ENCODE measurements around the gene HECTD4.
A peak's percentile ranks its signal among the peaks of the same experiment; 100 is the strongest.

HECTD4 gene, protein sequence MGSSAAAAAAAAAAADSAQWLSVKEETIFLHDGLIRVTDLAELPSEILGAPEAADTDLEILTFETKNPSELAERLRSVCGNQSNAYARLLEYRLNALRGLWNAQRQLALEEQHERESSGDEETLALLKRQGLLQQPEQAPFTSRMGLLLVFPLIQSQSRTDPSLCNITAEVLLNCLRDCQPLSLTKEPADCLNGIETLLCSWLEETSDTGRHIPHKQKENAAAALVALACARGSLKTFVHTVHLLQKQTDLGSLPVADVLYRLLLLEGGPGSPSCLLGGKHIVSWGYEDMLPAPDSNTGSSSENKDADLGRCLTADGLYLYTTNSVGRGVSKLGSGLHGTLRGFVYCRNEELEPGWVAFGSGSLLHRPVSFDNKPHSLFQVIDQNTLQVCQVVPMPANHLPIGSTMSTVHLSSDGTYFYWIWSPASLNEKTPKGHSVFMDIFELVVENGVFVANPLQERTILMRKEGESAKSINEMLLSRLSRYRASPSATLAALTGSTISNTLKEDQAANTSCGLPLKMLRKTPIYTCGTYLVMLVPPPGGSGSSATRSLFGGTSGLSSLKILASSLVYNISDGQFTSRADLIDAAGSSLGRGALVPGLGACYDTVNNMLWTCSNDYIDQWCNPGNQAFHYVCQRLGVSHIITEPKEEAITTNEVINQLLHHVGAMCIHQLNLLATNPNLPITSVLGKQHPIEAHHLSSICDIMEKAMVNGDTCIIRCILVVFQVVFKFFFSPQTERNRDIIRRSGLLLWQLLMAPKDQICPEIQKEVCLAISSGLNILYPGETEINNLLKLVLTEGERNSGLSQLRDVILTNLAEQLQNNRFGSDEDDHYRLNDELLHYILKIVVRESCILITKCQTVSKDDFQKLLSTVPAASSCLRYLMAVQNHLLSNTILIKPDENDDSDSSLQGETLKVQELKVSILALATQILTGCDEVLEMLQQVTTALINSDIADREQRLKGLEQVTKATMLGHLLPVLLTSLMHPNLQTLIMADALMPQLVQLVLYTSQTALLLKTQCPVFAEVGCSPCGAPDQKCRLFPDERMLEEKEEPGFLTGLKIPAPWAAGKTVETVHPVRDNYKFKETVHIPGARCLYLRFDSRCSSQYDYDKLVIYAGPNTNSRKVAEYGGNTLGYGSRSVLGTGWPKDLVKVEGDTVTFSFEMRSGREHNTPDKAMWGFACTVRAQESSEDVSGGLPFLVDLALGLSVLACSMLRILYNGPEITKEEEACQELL (N-terminal part only)

DNA sequence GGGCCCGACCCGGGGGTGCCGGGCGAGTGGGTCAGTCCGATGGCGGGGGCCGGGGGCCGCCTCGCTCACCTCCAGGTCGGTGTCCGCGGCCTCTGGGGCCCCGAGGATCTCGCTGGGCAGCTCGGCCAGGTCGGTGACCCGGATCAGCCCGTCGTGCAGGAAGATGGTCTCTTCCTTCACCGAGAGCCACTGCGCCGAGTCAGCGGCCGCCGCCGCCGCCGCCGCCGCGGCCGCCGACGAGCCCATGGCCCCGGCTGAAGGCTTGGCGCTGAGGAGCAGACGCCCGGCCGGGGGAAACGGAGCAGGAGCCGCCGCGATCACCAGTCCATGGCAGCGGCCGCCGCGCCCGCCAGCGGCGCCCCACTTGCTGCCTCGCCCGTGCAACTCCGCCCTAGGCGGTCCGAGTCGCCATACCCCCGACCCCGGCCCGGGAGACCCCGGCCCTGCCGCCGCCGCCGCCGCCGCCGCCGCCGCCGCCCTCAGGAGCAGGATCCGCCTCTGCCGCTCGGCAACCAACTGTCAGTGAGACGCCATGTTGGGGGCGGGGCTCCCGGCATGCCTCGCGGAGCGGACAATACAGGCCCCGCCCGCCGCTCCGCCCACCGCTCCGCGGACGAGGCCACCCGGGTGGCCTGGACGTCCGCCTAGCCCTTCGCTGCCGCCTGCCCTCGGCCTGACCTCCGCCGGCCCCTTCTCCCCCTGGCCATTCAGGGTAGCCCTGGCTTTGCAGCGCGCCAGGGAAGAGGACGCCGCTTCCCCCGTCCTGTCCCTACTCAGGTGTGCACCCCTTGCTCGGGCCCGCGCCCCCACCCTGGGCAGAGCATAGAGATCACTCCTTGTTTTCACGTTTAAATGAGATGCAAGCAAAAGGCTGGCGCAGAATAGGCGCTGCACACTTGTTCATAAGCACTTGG lies at the start of gene HECTD4:
TSS of gene HECTD4 (minus strand) at position 549 of the 914 bp plus-strand sequence. CDS start at position 246, 303 bp downstream.
- H3K27me3 Mint-ChIP-seq (ENCODE audit: low read depth): no peaks in the 10 kb centered on the region
- peak within 1 kb of the TSS; percentile 89 for H3K27ac Mint-ChIP-seq
- H3K36me3 Mint-ChIP-seq (ENCODE audit: low read depth): peaks cover 3% of the 10 kb centered on the region
- H3K9me3 Mint-ChIP-seq: no peaks in the 10 kb centered on the region
- peaks cover 21% of the 10 kb centered on the region for H3K4me1 Mint-ChIP-seq (ENCODE audit: low read depth)
- H3K4me3 Mint-ChIP-seq: peak within 1 kb of the TSS; percentile 95

GRCh38 chr12:112431965-112432364 lies 49.7 kb upstream of the HECTD4 start:
- H3K27me3 Mint-ChIP-seq (ENCODE audit: low read depth): no peaks in the 10 kb centered on the region
- H3K27ac Mint-ChIP-seq: no peak overlapping the region
- H3K4me1 Mint-ChIP-seq (ENCODE audit: low read depth): peaks cover 15% of the 10 kb centered on the region
- H3K9me3 Mint-ChIP-seq: no peaks in the 10 kb centered on the region
- H3K4me3 Mint-ChIP-seq: no peak overlapping the region
- H3K36me3 Mint-ChIP-seq (ENCODE audit: low read depth): peaks cover 8% of the 10 kb centered on the region

- Mint-ChIP-seq H3K4me3 (no peak overlapping the region), H3K4me1 (ENCODE audit: low read depth) (peaks cover 15% of the 10 kb centered on the region), H3K9me3 (no peaks in the 10 kb centered on the region), H3K36me3 (ENCODE audit: low read depth) (peaks cover 8% of the 10 kb centered on the region), H3K27ac (no peak overlapping the region), H3K27me3 (ENCODE audit: low read depth) (no peaks in the 10 kb centered on the region)
These were observed 48.7 kb upstream of the HECTD4 start for GRCh38 chr12:112430929-112431328.

GRCh38 chr12:112427760-112428159 lies 45.5 kb upstream of the HECTD4 start:
- Mint-ChIP-seq H3K27ac (no peak overlapping the region), H3K36me3 (ENCODE audit: low read depth) (peaks cover 8% of the 10 kb centered on the region), H3K4me1 (ENCODE audit: low read depth) (peaks cover 22% of the 10 kb centered on the region), H3K9me3 (no peaks in the 10 kb centered on the region), H3K27me3 (ENCODE audit: low read depth) (no peaks in the 10 kb centered on the region), H3K4me3 (no peak overlapping the region)

GRCh38 chr12:112425582-112426382 lies 43.6 kb upstream of the HECTD4 start:
- H3K4me1 Mint-ChIP-seq (ENCODE audit: low read depth): peaks cover 21% of the 10 kb centered on the region
- H3K36me3 Mint-ChIP-seq (ENCODE audit: low read depth): peaks cover 2% of the 10 kb centered on the region
- no peak overlapping the region for H3K4me3 Mint-ChIP-seq
- H3K9me3 Mint-ChIP-seq: no peaks in the 10 kb centered on the region
- no peaks in the 10 kb centered on the region for H3K27me3 Mint-ChIP-seq (ENCODE audit: low read depth)
- no peak overlapping the region for H3K27ac Mint-ChIP-seq

- H3K4me3 Mint-ChIP-seq: no peak overlapping the region
- no peak overlapping the region for H3K27ac Mint-ChIP-seq
- H3K36me3 Mint-ChIP-seq (ENCODE audit: low read depth): peaks cover 6% of the 10 kb centered on the region
These were observed 41.9 kb upstream of the HECTD4 start for GRCh38 chr12:112424126-112424525.

GRCh38 chr12:112422531-112422930 lies 40.3 kb upstream of the HECTD4 start:
- Mint-ChIP-seq H3K4me1 (ENCODE audit: low read depth) (peaks cover 30% of the 10 kb centered on the region), H3K27ac (no peak overlapping the region), H3K27me3 (ENCODE audit: low read depth) (no peaks in the 10 kb centered on the region), H3K4me3 (no peak overlapping the region), H3K36me3 (ENCODE audit: low read depth) (peaks cover 6% of the 10 kb centered on the region), H3K9me3 (no peaks in the 10 kb centered on the region)

More at GRCh38 chr12:112424126-112424525, 41.9 kb upstream of the HECTD4 start:
- Mint-ChIP-seq H3K9me3 (no peaks in the 10 kb centered on the region), H3K4me1 (ENCODE audit: low read depth) (peaks cover 30% of the 10 kb centered on the region), H3K27me3 (ENCODE audit: low read depth) (no peaks in the 10 kb centered on the region)

DNA sequence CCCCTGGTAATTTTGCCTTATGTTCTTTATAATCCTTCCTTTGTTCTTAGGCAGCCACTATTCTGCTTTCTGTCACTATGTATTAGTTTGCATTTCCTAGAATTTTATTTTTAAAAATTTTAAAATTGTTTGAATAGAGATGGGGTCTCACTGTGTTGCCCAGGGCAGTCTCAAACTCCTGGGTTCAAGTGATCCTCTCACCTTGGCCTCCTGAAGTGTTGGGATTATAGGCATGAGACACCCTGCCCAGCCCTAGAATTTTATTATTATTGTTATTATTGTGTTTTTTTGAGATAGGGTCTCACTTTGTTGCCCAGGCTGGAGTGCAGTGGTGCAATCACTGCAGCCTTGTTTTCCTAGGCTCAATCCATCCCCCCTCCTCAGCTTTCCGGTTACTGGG lies 39.1 kb upstream of the HECTD4 start:
- H3K27ac Mint-ChIP-seq: peak overlapping the region; percentile 1
- H3K4me3 Mint-ChIP-seq: no peak overlapping the region
- peaks cover 6% of the 10 kb centered on the region for H3K36me3 Mint-ChIP-seq (ENCODE audit: low read depth)
- H3K27me3 Mint-ChIP-seq (ENCODE audit: low read depth): no peaks in the 10 kb centered on the region
- H3K4me1 Mint-ChIP-seq (ENCODE audit: low read depth): peaks cover 30% of the 10 kb centered on the region
- H3K9me3 Mint-ChIP-seq: no peaks in the 10 kb centered on the region

GRCh38 chr12:112420740-112421139 lies 38.5 kb upstream of the HECTD4 start:
- Mint-ChIP-seq H3K36me3 (ENCODE audit: low read depth) (peaks cover 6% of the 10 kb centered on the region), H3K9me3 (no peaks in the 10 kb centered on the region), H3K27ac (peak overlapping the region; percentile 28), H3K4me1 (ENCODE audit: low read depth) (peaks cover 30% of the 10 kb centered on the region), H3K27me3 (ENCODE audit: low read depth) (no peaks in the 10 kb centered on the region), H3K4me3 (peak overlapping the region; percentile 23)

GRCh38 chr12:112419297-112420133 lies 37.3 kb upstream of the HECTD4 start:
- Mint-ChIP-seq H3K36me3 (ENCODE audit: low read depth) (peaks cover 6% of the 10 kb centered on the region), H3K27ac (peak overlapping the region; percentile 90), H3K9me3 (no peaks in the 10 kb centered on the region), H3K27me3 (ENCODE audit: low read depth) (no peaks in the 10 kb centered on the region), H3K4me1 (ENCODE audit: low read depth) (peaks cover 32% of the 10 kb centered on the region), H3K4me3 (peak overlapping the region; percentile 89)

DNA sequence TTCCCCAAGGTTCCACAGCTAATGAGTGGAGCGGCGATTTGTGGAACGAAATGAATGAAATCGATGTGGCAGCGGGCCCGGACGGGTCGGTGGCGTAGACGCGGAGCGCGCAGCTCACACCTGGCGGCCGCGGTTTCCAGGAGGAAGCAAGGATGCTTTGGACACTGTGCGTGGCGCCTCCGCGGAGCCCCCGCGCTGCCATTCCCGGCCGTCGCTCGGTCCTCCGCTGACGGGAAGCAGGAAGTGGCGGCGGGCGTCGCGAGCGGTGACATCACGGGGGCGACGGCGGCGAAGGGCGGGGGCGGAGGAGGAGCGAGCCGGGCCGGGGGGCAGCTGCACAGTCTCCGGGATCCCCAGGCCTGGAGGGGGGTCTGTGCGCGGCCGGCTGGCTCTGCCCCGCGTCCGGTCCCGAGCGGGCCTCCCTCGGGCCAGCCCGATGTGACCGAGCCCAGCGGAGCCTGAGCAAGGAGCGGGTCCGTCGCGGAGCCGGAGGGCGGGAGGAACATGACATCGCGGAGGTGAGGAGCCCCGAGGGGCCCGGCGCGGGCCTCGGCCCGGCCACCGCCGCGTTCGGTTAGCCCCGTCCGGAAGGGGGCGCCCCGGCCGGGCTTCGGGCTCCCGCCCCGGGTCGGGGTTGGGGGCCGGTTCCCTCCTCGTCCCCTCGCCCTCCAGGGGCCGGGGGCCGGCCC lies 36.5 kb upstream of the HECTD4 start, which contains the start of gene PTPN11:
TSS of gene PTPN11 (plus strand) at position 340 of the 689 bp plus-strand sequence. CDS start at position 505, 165 bp downstream.
- peaks cover 26% of the 10 kb centered on the region for H3K4me1 Mint-ChIP-seq (ENCODE audit: low read depth)
- H3K4me3 Mint-ChIP-seq: peak within 1 kb of the TSS; percentile 90
- H3K36me3 Mint-ChIP-seq (ENCODE audit: low read depth): peaks cover 6% of the 10 kb centered on the region
- peak within 1 kb of the TSS; percentile 96 for H3K27ac Mint-ChIP-seq
- no peaks in the 10 kb centered on the region for H3K27me3 Mint-ChIP-seq (ENCODE audit: low read depth)
- H3K9me3 Mint-ChIP-seq: no peaks in the 10 kb centered on the region

- Mint-ChIP-seq H3K27ac (peak overlapping the region; percentile 96), H3K9me3 (no peaks in the 10 kb centered on the region), H3K36me3 (ENCODE audit: low read depth) (peaks cover 6% of the 10 kb centered on the region), H3K4me1 (ENCODE audit: low read depth) (peaks cover 26% of the 10 kb centered on the region), H3K4me3 (peak overlapping the region; percentile 90), H3K27me3 (ENCODE audit: low read depth) (no peaks in the 10 kb centered on the region)
These were observed 36.0 kb upstream of the HECTD4 start for GRCh38 chr12:112418273-112418607.

All from T-helper 1 cell treated with Interleukin-12 subunit alpha and Interleukin-12 subunit beta and Interleukin-4 antibody, amounts not matched to agents 30 μg/mL and 1 μg/mL, for 36 hours (primary cell).